ENCODE data around the gene EIF4G2.

The EIF4G2 gene

GRCh38 chr11:10807493-10808234 lies 1.1 kb downstream of the EIF4G2 start:
- DNase-seq, result peak; percentile 60

- no peak for DNase-seq
Observed at GRCh38 chr11:10806206-10806605, 2.5 kb downstream of the EIF4G2 start.

GRCh38 chr11:10805741-10806140 lies 3.0 kb downstream of the EIF4G2 start:
- no peak for DNase-seq

GRCh38 chr11:10803676-10804075 lies 5.0 kb downstream of the EIF4G2 start:
- DNase-seq, result no peak

GRCh38 chr11:10800292-10800691 lies 8.4 kb downstream of the EIF4G2 start:
- no peak for DNase-seq

GRCh38 chr11:10798330-10798928 lies 10.3 kb downstream of the EIF4G2 start:
- no peak for DNase-seq

- no peak for DNase-seq
Observed at GRCh38 chr11:10797531-10797930, 11.2 kb downstream of the EIF4G2 start.

- no peak for DNase-seq
Observed at GRCh38 chr11:10797001-10797400, 11.7 kb downstream of the EIF4G2 start.

GRCh38 chr11:10796191-10796590 lies 12.5 kb downstream of the EIF4G2 start:
- no peak for DNase-seq

GRCh38 chr11:10793470-10794255 lies 15.1 kb downstream of the EIF4G2 start:
- DNase-seq, result no peak

GRCh38 chr11:10792385-10793068 lies 16.2 kb downstream of the EIF4G2 start:
- DNase-seq, result peak; percentile 68

GRCh38 chr11:10786451-10786850 lies 22.3 kb downstream of the EIF4G2 start:
- DNase-seq, result no peak

GRCh38 chr11:10785146-10785474 lies 23.6 kb downstream of the EIF4G2 start:
- no peak for DNase-seq

- DNase-seq, result peak; percentile 69
Observed at GRCh38 chr11:10784232-10785145, 24.2 kb downstream of the EIF4G2 start.

GRCh38 chr11:10780040-10780439 lies 28.7 kb downstream of the EIF4G2 start:
- DNase-seq, result no peak

GRCh38 chr11:10779086-10779485 lies 29.6 kb downstream of the EIF4G2 start:
- DNase-seq, result no peak

- DNase-seq, result no peak
Observed at GRCh38 chr11:10778217-10778970, 30.3 kb downstream of the EIF4G2 start.

- no peak for DNase-seq
Observed at GRCh38 chr11:10777806-10778205, 30.9 kb downstream of the EIF4G2 start.

GRCh38 chr11:10777393-10777793 lies 31.3 kb downstream of the EIF4G2 start:
- no peak for DNase-seq

GRCh38 chr11:10774811-10775210 lies 33.9 kb downstream of the EIF4G2 start:
- DNase-seq, result no peak

- DNase-seq, result no peak
Observed at GRCh38 chr11:10771457-10771856, 37.3 kb downstream of the EIF4G2 start.

Measured in COR-L47 (cell line).